KOPT-K1 (cell line): Measurements from ENCODE around the gene INHBB.

Experiments
- H3K27ac ChIP-seq: fragments of 200-600 bp; sonication (generic); 2 replicates; pipeline ENCODE4 v1.5.1; 2016; ENCODE audit warnings: antibody characterized with exemption, mild to moderate bottlenecking, low read depth, low read length; ENCODE audit not compliant: poor library complexity, severe bottlenecking
- H3K36me3 ChIP-seq: fragments of 200-600 bp; sonication (generic); 2 replicates; pipeline ENCODE4 v1.5.1; 2017; ENCODE audit warnings: antibody characterized with exemption, mild to moderate bottlenecking, low read length, moderate library complexity; ENCODE audit not compliant: insufficient read depth
- H3K9me3 ChIP-seq: fragments of 200-600 bp; sonication (generic); 2 replicates; pipeline ENCODE4 v1.5.1; 2017; ENCODE audit warnings: antibody characterized with exemption, low read length, mild to moderate bottlenecking; ENCODE audit not compliant: insufficient read depth, poor library complexity, severe bottlenecking

INHBB gene

DNA sequence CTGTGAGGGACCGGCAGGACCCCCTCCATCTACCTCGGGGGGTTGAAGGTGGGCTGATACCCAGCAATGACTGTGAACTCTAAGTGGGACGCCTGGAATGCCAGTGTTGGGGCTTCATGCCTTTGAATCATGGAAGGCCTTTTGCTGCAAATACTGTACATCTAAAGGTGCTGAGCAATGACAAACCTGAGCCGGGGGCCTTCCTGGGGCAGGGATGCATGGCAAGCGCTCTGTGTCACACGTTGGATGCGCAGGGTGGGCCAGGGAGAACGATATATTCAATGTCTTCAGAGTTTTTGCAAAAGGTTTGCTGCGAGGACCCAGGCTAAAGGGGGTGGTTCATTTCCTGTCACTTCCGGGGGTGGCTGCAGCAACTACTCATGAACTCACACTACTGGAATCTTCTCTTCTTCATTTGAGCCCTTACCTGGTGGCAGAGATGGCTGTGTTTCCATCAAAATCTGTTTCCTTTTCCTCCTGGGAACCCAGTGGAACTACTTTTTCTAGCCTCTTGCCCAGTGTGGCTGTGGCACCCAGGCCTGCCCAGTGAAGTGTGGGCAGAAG lies 24.1 kb upstream of the INHBB start:
- no peak overlapping the region for H3K27ac ChIP-seq
- H3K9me3 ChIP-seq: no peaks in the 10 kb centered on the region
- H3K36me3 ChIP-seq: no peaks in the 10 kb centered on the region

GRCh38 chr2:120322329-120322728 lies 23.6 kb upstream of the INHBB start:
- H3K36me3 ChIP-seq: no peaks in the 10 kb centered on the region

DNA sequence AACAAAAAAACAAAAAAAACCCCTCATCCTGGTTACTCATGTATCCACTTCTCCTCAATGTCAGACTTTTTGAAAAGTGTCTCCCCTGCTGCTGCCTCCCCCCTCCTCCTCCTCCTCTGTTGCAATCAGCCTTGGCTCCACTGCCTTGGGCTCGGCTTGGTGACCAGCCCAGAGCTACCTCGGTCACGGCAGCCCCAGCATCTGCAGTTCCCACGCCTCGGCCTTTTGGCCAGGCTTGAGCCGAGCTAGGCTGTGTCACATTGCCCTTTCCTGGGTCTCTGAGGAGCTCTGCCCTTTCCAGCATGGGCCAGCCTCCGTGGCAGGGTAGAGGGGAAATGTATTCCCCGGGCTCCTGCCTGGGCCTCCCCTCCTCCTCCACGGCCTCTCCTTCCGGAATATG lies 22.7 kb upstream of the INHBB start:
- Histone ChIP-seq H3K27ac (no peak overlapping the region), H3K36me3 (no peaks in the 10 kb centered on the region), H3K9me3 (no peaks in the 10 kb centered on the region)

More at GRCh38 chr2:120322329-120322728, 23.6 kb upstream of the INHBB start:
- Histone ChIP-seq H3K9me3 (no peaks in the 10 kb centered on the region), H3K27ac (no peak overlapping the region)

DNA sequence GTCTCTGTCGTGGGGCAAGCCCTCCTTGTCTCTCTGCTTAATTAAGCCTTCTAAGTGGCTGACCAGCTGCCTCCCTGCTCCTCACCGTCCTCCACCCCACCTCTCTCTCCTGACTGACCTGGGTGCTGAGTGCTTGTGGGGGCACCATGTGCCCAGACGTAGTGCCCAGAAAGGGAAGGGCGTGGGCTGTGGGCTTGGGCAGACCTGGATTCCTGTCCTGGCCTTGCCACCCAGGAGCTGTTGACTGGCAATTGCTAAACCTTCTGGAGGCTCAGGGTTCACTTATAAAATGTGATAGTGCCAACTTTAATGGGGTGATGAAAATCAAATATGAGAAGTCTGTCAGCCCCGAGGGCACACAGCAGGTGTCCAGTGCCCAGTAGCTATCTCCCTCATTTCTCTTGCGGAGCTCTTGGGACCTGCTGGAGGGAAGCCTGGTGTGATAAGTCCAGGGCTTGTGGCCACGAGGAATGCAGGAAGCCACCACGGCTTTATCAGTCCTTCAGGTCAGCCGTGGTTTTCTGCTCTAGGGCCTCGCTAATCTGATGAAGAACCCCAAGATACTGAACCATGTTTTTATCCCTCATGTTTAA lies 22.0 kb upstream of the INHBB start:
- no peaks in the 10 kb centered on the region for H3K36me3 ChIP-seq
- no peaks in the 10 kb centered on the region for H3K9me3 ChIP-seq

DNA sequence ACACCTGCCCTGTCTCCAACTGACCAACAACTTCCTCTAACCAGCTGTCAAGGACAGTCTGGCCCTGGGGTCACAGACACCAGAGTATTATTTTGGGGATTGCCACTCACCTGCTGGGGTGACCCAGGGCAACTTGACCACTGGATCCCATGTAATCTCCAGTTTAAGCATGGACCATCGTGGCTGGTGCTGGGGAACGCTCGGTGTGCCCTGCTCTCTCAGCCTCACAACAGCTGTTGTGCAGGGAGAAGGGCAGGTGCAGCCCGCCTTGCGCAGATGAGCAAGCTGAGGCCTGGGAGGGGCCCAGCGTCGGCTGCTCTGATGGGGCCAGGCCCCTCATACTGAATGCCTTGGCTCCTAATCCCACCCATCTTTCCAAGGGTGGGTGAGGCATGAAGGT lies 21.0 kb upstream of the INHBB start:
- H3K27ac ChIP-seq: no peak overlapping the region
- no peaks in the 10 kb centered on the region for H3K36me3 ChIP-seq
- H3K9me3 ChIP-seq: no peaks in the 10 kb centered on the region

More for the DNA sequence above, 22.0 kb upstream of the INHBB start:
- H3K27ac ChIP-seq: no peak overlapping the region

DNA sequence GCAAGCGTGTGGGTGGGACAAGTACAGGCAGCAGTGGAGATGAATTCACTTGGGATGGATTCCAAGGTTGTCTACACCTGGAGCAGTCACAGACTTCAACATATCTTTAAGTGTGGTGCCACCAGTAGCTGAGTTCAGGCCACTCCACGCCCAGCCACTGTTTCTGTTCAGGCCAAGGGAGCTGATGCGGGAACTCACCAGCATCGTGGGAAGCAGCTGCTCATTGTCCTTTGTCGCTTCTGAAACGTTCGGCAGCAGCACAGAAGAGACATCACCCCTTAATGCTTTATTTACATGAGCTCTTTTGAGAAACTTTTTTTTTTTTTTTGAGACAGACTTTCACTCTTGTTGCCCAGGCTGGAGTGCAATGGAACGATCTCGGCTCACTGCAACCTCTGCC lies 19.9 kb upstream of the INHBB start:
- no peak overlapping the region for H3K27ac ChIP-seq
- no peaks in the 10 kb centered on the region for H3K9me3 ChIP-seq
- no peaks in the 10 kb centered on the region for H3K36me3 ChIP-seq

DNA sequence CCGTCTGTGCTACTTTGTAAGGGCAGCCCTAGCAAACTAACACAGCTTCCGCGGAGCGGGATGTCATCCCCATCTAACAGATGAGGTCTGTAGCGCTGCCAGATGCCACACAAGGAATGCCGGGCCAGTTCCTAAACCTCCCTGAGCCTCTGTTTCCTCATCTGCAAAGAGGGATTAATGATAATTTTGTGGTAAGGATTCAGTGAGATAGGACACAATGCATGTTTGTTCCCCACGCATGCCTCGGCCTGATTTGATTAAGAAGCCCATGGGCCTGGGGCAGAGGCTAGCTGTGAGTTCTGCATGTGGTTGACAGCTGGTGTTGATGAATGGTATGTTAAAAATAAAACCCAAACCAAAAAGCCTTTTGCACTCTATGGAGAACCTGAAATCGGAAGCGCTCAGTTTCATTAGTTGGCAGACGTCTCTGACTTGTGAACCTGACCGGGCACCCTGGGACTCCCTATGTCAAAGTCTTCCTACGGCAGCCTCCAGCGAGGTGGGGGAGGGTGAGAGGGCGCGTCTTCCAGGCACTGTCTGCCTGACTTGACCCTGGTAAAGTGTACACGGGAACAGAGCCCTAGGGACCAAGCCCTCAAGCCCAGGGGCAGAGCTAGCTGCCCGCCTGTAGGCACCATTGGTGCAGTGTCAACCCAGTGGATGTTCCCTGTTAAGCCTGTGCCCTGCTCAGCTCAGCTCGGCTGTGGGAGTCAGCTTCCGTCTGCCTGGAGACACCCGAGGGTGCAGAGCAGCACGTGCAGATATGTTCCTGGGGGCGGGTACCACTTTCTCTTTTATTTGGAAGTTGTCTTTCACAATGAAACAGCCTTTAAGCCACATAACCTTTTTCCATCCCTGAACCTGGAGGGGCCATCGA lies 14.8 kb upstream of the INHBB start:
- Histone ChIP-seq H3K9me3 (no peaks in the 10 kb centered on the region), H3K27ac (no peak overlapping the region), H3K36me3 (no peaks in the 10 kb centered on the region)

DNA sequence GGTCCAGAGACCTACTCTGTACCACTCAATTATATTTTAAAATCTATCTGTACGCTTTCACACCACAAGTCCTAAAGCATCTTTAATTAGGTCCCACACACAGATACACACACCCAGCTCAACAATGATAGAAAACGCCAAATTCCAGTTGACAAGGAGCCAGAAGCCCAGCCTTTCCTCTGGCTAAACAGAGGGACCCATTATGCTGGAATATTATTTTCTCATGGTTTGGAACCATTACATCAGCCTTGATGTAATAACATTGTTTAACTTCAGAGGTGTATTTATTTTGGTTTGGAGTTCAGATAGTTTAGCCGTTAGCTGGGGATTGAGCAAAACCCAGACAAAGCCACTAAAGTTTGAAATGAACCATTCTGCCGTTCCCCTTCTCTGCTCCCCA lies 14.0 kb upstream of the INHBB start:
- Histone ChIP-seq H3K27ac (no peak overlapping the region), H3K9me3 (no peaks in the 10 kb centered on the region), H3K36me3 (no peaks in the 10 kb centered on the region)

DNA sequence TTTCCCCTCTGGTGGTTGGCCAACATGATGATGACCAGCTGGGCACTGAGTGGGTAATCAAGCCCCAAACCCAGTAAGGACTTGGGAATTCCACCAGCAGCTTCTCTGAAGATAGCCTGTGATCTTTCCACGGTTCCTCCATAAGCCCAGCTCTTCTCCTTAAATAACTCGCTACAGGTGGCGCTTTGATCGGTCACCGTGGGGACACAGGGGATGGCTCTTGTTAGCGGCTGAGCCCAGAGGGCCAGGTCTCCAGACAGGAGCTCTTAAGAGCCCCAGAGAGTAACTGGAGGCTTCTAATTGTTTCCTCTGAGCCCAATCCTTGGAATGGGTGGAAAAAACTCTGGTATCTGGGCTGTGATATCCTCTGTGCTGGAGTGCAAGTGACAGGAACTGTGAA lies 13.6 kb upstream of the INHBB start:
- no peaks in the 10 kb centered on the region for H3K36me3 ChIP-seq
- no peaks in the 10 kb centered on the region for H3K9me3 ChIP-seq
- no peak overlapping the region for H3K27ac ChIP-seq

GRCh38 chr2:120334068-120334467 lies 11.9 kb upstream of the INHBB start:
- no peaks in the 10 kb centered on the region for H3K9me3 ChIP-seq
- no peaks in the 10 kb centered on the region for H3K36me3 ChIP-seq
- H3K27ac ChIP-seq: no peak overlapping the region

DNA sequence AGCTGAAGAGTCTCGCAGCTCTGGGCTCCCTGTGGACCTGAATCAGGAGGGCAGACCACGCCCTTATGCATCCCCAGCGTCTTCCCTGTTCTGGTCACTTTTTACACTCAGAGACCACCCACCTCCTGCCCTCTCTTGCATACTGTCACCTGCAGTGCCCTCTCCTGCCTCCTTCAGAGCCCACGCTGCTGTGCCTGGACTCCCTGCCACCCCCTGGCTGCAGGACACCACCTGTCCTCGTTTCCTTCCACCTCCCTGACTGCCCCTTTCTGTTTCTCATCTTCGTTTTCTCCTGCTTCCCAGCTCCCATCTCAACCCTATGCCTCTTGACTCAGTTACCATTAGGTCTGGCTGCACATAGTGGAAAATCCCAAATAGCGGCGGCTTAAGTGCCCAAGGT lies 9.2 kb upstream of the INHBB start:
- Histone ChIP-seq H3K9me3 (no peaks in the 10 kb centered on the region), H3K27ac (no peak overlapping the region)

DNA sequence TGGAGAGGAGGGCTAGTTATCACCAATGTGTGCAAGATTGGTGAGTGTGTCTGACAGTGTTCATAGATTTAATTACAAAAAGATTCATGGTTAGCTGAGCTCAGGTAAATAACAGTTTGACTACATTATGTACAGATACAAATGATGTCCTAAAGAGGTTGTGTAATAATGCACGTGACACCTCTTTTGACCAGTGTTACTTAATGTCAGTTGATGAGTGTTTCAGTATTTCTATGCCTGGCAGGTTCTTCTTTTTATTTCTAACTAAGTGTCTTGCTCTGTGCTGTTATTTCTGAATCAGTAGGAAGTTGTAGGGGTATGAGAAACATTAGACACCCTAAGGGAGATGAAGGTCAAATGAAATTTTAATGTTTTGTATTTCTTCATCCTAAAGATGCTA lies 7.9 kb upstream of the INHBB start:
- no peaks in the 10 kb centered on the region for H3K9me3 ChIP-seq
- H3K36me3 ChIP-seq: no peaks in the 10 kb centered on the region
- no peak overlapping the region for H3K27ac ChIP-seq

More for the DNA sequence above, 9.2 kb upstream of the INHBB start:
- H3K36me3 ChIP-seq: no peaks in the 10 kb centered on the region

DNA sequence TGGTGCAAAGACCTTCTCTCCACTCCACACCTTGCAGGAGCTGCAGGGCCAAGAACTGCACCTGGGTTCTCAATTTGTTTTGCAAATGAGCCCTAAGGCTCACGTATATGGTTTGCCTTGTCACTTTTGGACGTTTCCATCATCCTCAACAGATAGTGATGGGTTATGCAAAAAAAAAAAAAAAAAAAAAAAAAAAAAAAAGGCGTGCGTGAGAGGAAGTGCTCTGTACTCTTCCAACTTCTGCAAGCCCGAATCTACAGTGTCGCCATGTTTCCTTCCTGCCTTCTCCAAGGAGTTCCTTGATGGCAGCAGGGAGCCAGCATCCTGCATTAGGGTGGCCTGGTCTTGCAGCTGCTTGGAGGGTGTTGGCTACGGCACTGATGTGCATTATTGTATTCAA lies 4.0 kb upstream of the INHBB start:
- no peak overlapping the region for H3K27ac ChIP-seq
- no peaks in the 10 kb centered on the region for H3K36me3 ChIP-seq
- no peaks in the 10 kb centered on the region for H3K9me3 ChIP-seq

DNA sequence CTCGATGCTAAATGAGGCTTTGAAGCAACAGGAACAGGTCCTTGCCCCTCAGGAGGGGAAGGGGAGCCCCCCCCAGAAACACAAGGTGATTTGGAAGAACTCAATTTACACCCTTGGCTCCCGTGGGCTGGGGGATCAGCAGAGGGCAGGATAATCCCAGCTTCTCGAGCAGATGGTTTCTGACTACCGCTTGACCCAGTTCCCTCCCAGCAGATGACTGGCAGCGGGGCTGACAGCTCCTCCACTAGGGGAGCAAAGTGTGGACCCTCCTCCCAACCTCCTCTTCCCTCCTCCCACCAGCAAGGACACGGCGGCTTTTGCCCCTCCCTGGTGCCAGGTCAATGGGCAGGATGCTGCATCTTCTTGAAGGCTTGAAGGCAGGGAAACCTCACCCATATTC lies 3.5 kb upstream of the INHBB start:
- no peaks in the 10 kb centered on the region for H3K9me3 ChIP-seq
- no peaks in the 10 kb centered on the region for H3K36me3 ChIP-seq
- no peak overlapping the region for H3K27ac ChIP-seq

GRCh38 chr2:120343100-120343432 lies 2.9 kb upstream of the INHBB start:
- Histone ChIP-seq H3K9me3 (no peaks in the 10 kb centered on the region), H3K36me3 (no peaks in the 10 kb centered on the region), H3K27ac (no peak overlapping the region)
